A549 treated with DMSO at 1 μM for 4 hours (cell line): Measurements from ENCODE around the gene PRR13. TPM values are rescaled to one million over a fixed set of nuclear protein-coding genes. Genes with fewer than 3 reads are reported as not detected.

Source experiments
- total RNA-seq: library from RNA; stranded (reverse); fragments of 200-300 nt; extraction: Qiagen RNA extraction; gene quantifications from 5 replicates; pipeline ENCODE4 v1.2.3, GENCODE V29; 2022; ENCODE audit warnings: low read depth

Gene PRR13
- 304 to 405 TPM (median 367 TPM) in 5 replicates for total RNA-seq

GRCh38 chr12:53441040-53441833 is at the start of gene PRR13:
Gene PRR13, plus strand, starts transcription at chr12:53441734. Its CDS starts 981 bp downstream, at chr12:53442715.

GRCh38 chr12:53423597-53423996 is 17.9 kb upstream of the PRR13 start, which contains the start of gene AMHR2:
Gene AMHR2, plus strand, starts transcription at chr12:53423855. Its CDS starts 80 bp downstream, at chr12:53423935.

GRCh38 chr12:53451661-53452158 is 10.2 kb downstream of the PRR13 start, which contains the start of gene PCBP2:
Gene PCBP2, plus strand, starts transcription at chr12:53452102. Its CDS starts 2,699 bp downstream, at chr12:53454801.

Other genes with a start within 250 kb of the PRR13 start
- gene ITGB7, start 234.5 kb upstream of the PRR13 start, total RNA-seq: 0.26 to 0.47 TPM (median 0.31 TPM) in 5 replicates
- gene RARG, start 209.5 kb upstream of the PRR13 start, total RNA-seq: 24.4 to 34.3 TPM (median 29.3 TPM) in 5 replicates
- 15.6 to 25.1 TPM (median 20.0 TPM) in 5 replicates for gene ESPL1, start 173.4 kb upstream of the PRR13 start, total RNA-seq
- 495 to 550 TPM (median 496 TPM) in 5 replicates for gene PFDN5, start 146.2 kb upstream of the PRR13 start, total RNA-seq
- gene MYG1, start 142.0 kb upstream of the PRR13 start, total RNA-seq: 85.4 to 102 TPM (median 93.8 TPM) in 5 replicates
- gene AAAS, start 120.1 kb upstream of the PRR13 start, total RNA-seq: 70.5 to 85.4 TPM (median 78.7 TPM) in 5 replicates
- not detected in 5 replicates for gene SP7, start 105.4 kb upstream of the PRR13 start, total RNA-seq
- 22.3 to 29.9 TPM (median 28.6 TPM) in 5 replicates for gene SP1, start 61.6 kb upstream of the PRR13 start, total RNA-seq
- gene AMHR2, start 17.9 kb upstream of the PRR13 start, total RNA-seq: 0.92 to 2.6 TPM (median 1.9 TPM) in 5 replicates
- 655 to 691 TPM (median 670 TPM) in 5 replicates for gene PCBP2, start 10.4 kb downstream of the PRR13 start, total RNA-seq
- gene MAP3K12, start 57.7 kb downstream of the PRR13 start, total RNA-seq: 11.1 to 16.8 TPM (median 14.7 TPM) in 5 replicates
- gene TARBP2, start 59.5 kb downstream of the PRR13 start, total RNA-seq: 44.2 to 67.4 TPM (median 56.3 TPM) in 5 replicates
- gene NPFF, start 65.8 kb downstream of the PRR13 start, total RNA-seq: 0.17 TPM in 1 of 5 replicates, not detected in the others
- 16.8 to 20.4 TPM (median 18.3 TPM) in 5 replicates for gene ATF7, start 184.6 kb downstream of the PRR13 start, total RNA-seq
- 572 to 701 TPM (median 650 TPM) in 5 replicates for gene ATP5MC2, start 234.3 kb downstream of the PRR13 start, total RNA-seq